Stimulated activated CD8-positive, alpha-beta memory T cell treated with anti-CD3 and anti-CD28 coated beads, Interleukin-15, amount 100 ng/mL, for 4 hours (primary cell): Measurements from ENCODE around the gene KIF5C.
"Not testable (repeated sequence)": the region's sequence is repeated elsewhere in the genome, so short reads cannot be mapped to it uniquely, and the experiment has no call there.

Source experiments
- DNase-seq, 2 donors: peaks; one replicate each; pipeline ENCODE4 v3.0.0-alpha.2; 2020; ENCODE audit warnings: low read depth in 2 of 2

KIF5C gene

GRCh38 chr2:148965623-148966437 lies 90.8 kb downstream of the KIF5C start:
- DNase-seq: no peak

- DNase-seq: no peak
Measured at GRCh38 chr2:148966438-148966758, 91.4 kb downstream of the KIF5C start.

- no peak for DNase-seq
Measured at GRCh38 chr2:148967056-148967455, 92.0 kb downstream of the KIF5C start.

DNA sequence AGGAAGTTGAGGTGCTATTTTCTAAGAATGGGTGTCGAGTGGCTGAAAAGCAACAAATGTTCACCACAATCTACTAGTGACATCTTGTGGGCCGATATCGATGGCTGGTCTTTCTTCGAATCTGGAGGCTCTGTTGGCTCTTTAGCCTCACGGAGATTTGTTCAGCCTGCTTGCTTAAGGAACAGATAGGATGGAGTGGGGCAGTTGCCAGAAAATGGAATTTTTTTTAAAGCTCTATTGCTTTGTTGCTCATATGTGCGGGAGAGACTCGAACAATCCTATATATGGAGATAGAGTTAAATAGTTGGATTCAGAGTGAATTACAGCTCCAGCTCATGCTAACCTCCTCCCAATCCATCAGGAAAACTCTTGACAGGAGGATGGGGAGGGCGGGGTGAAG lies 92.6 kb downstream of the KIF5C start:
- no peak for DNase-seq

GRCh38 chr2:148968301-148968700 lies 93.3 kb downstream of the KIF5C start:
- no peak for DNase-seq

GRCh38 chr2:148968776-148969319 lies 93.8 kb downstream of the KIF5C start:
- no peak for DNase-seq

DNA sequence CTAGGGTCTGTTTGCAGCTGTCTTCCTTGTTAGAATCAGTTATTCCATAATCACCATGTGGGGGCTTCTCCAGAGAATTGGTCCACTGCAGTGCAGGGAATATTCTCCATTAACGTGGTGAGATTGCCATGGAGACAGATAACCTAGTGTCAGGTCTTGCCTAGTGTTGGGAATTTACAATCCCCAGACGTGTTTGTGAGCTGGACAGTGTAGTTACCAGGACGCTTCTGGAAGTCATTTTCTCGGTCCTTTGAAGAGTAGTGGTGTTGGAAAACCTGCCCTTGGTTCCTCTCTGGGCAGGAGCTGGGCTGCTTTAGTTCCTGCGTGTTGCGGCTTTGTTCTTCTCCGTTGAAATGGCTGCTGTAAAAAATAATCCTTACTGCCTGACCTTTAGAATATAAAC lies 94.6 kb downstream of the KIF5C start:
- no peak for DNase-seq

- no peak for DNase-seq
Measured at GRCh38 chr2:148970385-148970784, 95.4 kb downstream of the KIF5C start.

GRCh38 chr2:148971547-148971946 lies 96.5 kb downstream of the KIF5C start:
- DNase-seq: no peak

DNA sequence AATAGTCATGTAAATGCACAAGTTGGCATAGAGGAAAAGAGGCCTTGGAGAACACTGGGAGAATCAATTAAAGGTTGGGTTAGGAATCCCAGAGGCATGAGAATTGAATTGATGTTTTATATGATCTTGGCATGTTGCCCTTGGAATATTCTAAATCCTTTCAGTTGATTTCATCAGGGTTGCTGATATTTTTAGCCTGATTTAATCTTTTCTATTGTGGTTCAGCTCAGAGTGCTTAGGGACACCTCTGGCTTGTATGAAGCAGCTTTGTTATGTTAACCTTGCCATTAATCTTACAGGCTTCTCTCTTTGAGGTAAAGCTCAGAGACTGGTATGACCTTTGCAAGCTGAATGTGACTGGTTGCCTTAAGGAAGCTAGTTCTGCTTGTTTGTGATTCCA lies 99.1 kb downstream of the KIF5C start:
- DNase-seq: no peak

GRCh38 chr2:148978026-148978685 lies 103.1 kb downstream of the KIF5C start:
- DNase-seq: no peak

DNA sequence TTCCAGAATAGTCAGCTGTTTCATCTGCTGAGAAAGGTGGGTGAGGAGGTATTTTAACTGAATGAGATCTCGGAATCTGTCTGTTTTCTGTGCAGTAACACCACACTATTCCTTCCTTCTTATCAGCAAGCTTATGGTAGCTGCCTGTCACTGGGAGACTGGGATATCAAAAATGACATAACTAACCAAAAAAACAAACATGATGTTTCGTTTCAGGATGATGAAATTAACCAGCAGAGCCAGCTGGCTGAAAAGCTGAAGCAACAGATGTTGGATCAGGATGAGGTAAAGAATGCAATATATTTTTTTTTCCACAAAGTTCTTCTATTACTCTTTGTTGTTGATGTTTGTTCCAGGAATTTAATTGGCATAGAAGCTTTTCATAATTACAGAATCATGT lies 103.7 kb downstream of the KIF5C start:
- no peak for DNase-seq

GRCh38 chr2:148979164-148979918 lies 104.3 kb downstream of the KIF5C start:
- DNase-seq: no peak

DNA sequence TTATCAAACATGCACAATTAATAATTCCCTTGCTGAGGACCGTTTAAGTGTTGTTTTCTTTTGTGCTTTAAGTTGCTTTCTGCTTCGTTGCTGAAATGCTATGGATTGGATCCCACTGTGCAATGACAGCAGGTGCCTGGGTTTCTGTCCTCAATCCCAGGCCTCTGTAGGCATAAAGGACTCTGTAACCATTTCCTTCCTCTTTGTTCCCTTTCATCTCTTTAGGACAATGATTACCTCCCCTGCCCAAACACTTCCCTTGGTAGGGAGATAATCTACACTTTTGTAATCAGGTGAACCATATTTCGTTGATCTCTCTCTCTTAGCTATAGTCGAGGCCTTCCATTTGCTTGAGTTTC lies 104.9 kb downstream of the KIF5C start:
- DNase-seq: no peak

DNA sequence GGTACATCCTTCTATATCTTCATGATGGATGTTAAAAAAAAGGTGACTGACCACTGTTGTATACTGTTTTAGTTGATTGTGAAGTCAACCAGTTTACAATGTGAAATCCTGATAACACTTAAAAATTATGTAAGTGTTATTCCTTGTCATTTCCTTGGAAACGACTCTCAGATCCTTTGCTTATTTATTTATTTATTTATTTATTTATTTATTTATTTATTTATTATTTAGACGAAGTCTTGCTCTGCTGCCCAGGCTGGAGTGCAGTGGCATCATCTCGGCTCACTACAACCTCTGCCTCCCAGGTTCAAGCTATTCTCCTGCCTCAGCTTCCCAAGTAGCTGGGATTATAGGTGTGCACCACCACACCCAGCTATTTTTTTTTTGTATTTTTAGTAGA lies 105.5 kb downstream of the KIF5C start:
- not testable (repeated sequence) for DNase-seq

DNA sequence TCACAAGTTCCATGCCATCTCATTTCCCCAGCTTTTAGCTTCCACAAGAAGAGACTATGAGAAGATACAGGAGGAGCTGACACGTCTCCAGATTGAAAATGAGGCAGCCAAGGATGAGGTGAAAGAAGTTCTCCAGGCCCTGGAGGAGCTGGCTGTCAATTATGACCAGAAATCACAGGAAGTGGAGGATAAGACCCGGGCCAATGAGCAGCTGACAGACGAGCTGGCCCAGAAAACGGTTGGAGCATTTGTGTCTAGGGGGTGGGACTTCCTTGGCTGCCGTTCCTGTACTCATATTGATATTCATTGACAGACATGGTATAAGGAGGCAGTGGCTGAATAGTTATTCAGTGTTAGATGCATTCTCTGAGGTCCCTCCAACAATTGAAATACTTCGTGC lies 106.3 kb downstream of the KIF5C start:
- no peak for DNase-seq

- no peak for DNase-seq
Measured at GRCh38 chr2:148981781-148982180, 106.8 kb downstream of the KIF5C start.

- no peak for DNase-seq
Measured at GRCh38 chr2:148982282-148982681, 107.3 kb downstream of the KIF5C start.

- DNase-seq: no peak
Measured at GRCh38 chr2:148983896-148984295, 108.9 kb downstream of the KIF5C start.

DNA sequence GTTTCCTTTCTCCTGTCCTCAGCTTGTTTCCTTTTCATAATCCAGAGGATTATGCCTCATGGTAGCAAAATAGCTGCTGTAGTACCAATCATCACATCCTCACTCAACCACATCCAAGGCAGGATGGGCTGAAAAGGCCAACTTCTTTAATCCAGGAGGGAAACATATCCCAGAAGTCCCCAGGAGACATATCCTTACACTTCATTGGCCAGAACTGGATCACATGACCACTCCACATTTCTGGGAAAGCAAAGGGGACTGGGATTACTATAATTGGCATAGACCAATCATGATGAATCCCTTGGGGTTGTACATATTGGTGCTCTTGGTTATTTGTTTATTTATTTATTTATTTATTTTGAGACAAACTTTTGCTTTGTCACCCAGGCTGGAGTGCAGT lies 109.4 kb downstream of the KIF5C start:
- DNase-seq: no peak

DNA sequence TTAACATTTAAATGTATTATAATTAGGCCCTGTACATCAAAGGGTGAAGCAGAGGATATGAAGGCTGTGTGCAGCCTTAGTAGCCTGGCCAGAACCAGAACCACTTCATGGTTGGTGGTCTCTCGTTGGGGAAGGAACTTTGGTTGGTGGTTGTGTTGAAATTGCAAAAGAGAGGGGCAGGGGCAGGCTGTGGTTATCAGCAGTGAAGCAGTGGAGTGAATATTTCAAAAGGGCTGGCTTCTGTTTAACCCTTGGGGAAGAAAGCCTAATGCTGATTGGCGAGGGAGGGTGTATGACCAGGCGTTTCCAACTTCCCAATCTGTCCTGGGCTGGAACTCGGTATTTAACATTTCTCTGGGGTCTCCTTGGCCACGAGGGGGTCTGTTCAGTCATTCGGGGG lies 112.3 kb downstream of the KIF5C start:
- no peak for DNase-seq

GRCh38 chr2:148988337-148988736 lies 113.3 kb downstream of the KIF5C start:
- DNase-seq: no peak
